Smooth muscle cell (in vitro differentiated cells): Measurements from ENCODE around the gene EHF. TPM values are rescaled to one million over a fixed set of nuclear protein-coding genes. Genes with fewer than 3 reads are reported as not detected.

Experiments used
- DNase-seq: peaks from one replicate; lab custom pipeline; 2025; ENCODE audit not compliant: unreplicated experiment; lab: John Stamatoyannopoulos, UW
- H2AFZ ChIP-seq: fragments of 200-600 bp; sonication (generic); 2 replicates; pipeline ENCODE4 v1.6.0; 2016; ENCODE audit warnings: antibody characterized with exemption, low read depth, mild to moderate bottlenecking
- H3F3A ChIP-seq: fragments of 200-600 bp; sonication (generic); 2 replicates; pipeline ENCODE4 v1.6.0; 2017; ENCODE audit warnings: antibody characterized with exemption, low read depth
- H3K27ac ChIP-seq: fragments of 200-600 bp; sonication (generic); 2 replicates; pipeline ENCODE4 v1.5.1; 2016; ENCODE audit warnings: low read depth, mild to moderate bottlenecking
- H3K27me3 ChIP-seq: fragments of 200-600 bp; sonication (generic); 2 replicates; pipeline ENCODE4 v1.6.1; 2016; ENCODE audit warnings: low read depth, mild to moderate bottlenecking
- H3K36me3 ChIP-seq: fragments of 200-600 bp; sonication (generic); 2 replicates; pipeline ENCODE4 v1.5.1; 2016; ENCODE audit warnings: low read depth
- H3K4me1 ChIP-seq: fragments of 200-600 bp; sonication (generic); 2 replicates; pipeline ENCODE4 v1.5.1; 2016; ENCODE audit warnings: low read depth
- H3K4me2 ChIP-seq: fragments of 200-600 bp; sonication (generic); 2 replicates; pipeline ENCODE4 v1.6.0; 2016; ENCODE audit warnings: mild to moderate bottlenecking
- H3K4me3 ChIP-seq: fragments of 200-600 bp; sonication (generic); 2 replicates; pipeline ENCODE4 v1.5.1; 2016; ENCODE audit warnings: mild to moderate bottlenecking
- H3K79me2 ChIP-seq: fragments of 200-600 bp; sonication (generic); 2 replicates; pipeline ENCODE4 v1.6.0; 2016; ENCODE audit warnings: low read depth, mild to moderate bottlenecking
- H3K9ac ChIP-seq: fragments of 200-600 bp; sonication (generic); 2 replicates; pipeline ENCODE4 v1.6.0; 2016; ENCODE audit warnings: low read depth
- H3K9me3 ChIP-seq: fragments of 200-600 bp; sonication (generic); replicated peaks from 2 replicates; pipeline ENCODE4 v1.5.1; 2016; ENCODE audit warnings: low read depth
- H4K20me1 ChIP-seq: fragments of 200-600 bp; sonication (generic); 2 replicates; pipeline ENCODE4 v1.6.0; 2016; ENCODE audit warnings: low read depth
- WGBS: methylation state at CpG from one replicate; pipeline ENCODE4 v1.1.7; 2016; ENCODE audit warnings: low lambda C conversion rate; 5-methylcytosine and 5-hydroxymethylcytosine counted together
- polyA plus RNA-seq: library from polyadenylated mRNA; unstranded; fragments of >200 nt; fragmentation: Nextera tagmentation; extraction: Ambion mirVana; gene quantifications from 2 replicates; pipeline ENCODE4 v1.2.1, GENCODE V29; 2016
- total RNA-seq: library from RNA; depleted of rRNA; stranded (reverse); fragments of >200 nt; gene quantifications from 2 replicates; pipeline ENCODE4 v1.2.3, GENCODE V29; 2014
- TF ChIP-seq, protein P1 (sequence below): fragments of 200-600 bp; sonication (generic); IDR thresholded peaks from 2 replicates; pipeline ENCODE4 v1.5.1; 2017; ENCODE audit warnings: borderline replicate concordance, mild to moderate bottlenecking, antibody characterized with exemption; ENCODE audit not compliant: insufficient read depth, poor library complexity, severe bottlenecking

Gene EHF
- 0.63 and 1.7 TPM in 2 replicates for total RNA-seq
- polyA plus RNA-seq = 0.63 and 1.0 TPM in 2 replicates

DNA sequence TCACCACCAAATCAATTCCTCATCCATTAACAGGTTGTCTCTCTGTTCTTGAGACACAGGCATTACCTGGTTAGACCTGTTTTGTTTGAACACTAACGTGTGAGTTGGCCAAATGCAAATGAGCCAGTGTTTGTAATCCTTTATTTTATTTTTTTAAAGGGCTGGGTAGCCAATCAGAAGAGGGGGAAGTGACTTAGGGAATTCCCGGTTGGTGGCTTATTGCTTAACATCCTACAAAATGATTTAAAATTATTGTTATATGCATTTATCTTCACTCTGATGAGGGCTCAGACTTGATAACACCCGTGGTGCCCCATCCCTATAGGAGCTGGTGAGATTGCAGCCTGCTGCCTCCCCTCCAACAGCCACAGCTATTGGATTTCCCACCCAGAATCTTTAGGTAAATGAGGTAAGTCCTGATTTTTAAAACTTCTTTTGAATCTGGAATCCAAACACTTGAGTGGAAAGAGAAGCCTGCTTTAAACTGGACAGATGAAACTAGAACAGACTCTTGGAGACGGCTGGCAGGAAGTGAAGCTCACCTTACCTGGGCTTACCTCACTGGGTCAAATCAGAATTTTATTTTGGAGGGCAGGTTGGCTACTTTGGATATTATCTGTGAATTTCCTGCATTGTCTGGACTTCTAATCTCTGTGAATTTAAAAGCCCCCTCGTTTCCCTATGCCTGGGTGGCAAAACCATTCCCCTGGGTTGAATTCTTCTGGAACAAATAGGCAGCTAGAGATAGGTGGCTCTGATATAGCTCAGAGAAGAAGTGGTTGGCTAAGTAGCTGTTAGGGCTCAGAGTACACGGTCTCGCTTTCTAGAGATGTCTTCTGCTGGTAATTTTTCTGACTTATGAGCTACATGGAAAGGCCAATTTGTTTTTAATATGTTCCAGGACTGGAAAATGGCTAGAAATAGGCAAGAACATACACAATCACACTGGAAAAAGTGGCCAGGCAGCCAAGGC lies at the start of gene EHF:
Gene EHF (plus strand): TSS at position 274 of the 973 bp plus-strand sequence. CDS start 21,538 bp downstream, outside the sequence.
- 76% methylated on average over 7 of the region's 7 CpGs for WGBS
- H2AFZ ChIP-seq = peak within 1 kb of the TSS; percentile 5
- H3F3A ChIP-seq = no peaks in the 10 kb centered on the region
- H3K4me1 ChIP-seq = no peaks in the 10 kb centered on the region
- H4K20me1 ChIP-seq = no peaks in the 10 kb centered on the region
- no peak within 1 kb of the TSS for H3K4me2 ChIP-seq
- DNase-seq = no peak
- no peaks in the 10 kb centered on the region for H3K79me2 ChIP-seq
- H3K36me3 ChIP-seq = no peaks in the 10 kb centered on the region
- peak within 1 kb of the TSS; percentile 40 for H3K27ac ChIP-seq
- TF ChIP-seq, protein P1, sequence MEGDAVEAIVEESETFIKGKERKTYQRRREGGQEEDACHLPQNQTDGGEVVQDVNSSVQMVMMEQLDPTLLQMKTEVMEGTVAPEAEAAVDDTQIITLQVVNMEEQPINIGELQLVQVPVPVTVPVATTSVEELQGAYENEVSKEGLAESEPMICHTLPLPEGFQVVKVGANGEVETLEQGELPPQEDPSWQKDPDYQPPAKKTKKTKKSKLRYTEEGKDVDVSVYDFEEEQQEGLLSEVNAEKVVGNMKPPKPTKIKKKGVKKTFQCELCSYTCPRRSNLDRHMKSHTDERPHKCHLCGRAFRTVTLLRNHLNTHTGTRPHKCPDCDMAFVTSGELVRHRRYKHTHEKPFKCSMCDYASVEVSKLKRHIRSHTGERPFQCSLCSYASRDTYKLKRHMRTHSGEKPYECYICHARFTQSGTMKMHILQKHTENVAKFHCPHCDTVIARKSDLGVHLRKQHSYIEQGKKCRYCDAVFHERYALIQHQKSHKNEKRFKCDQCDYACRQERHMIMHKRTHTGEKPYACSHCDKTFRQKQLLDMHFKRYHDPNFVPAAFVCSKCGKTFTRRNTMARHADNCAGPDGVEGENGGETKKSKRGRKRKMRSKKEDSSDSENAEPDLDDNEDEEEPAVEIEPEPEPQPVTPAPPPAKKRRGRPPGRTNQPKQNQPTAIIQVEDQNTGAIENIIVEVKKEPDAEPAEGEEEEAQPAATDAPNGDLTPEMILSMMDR = no peak
- H3K9me3 ChIP-seq = no peaks in the 10 kb centered on the region
- no peak within 1 kb of the TSS for H3K4me3 ChIP-seq
- no peaks in the 10 kb centered on the region for H3K27me3 ChIP-seq
- H3K9ac ChIP-seq = peak within 1 kb of the TSS; percentile 23

DNA sequence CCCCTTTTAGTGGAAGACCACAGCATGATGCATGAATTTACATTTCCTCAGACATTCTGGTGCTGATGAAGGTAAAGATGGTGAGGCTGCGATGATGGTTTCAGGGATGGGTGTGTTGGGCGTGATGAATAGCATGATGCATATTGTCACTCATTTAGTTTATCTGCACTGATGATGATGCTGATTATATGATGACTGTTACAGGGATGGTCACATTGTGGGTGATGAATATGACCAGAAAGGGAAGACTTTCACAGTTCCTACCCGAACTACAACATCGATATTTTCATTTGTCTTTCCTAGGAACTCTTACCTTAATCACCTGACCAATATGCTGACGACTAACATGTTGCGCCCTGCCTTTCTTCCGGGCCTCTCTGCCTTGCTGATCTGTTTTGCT lies 47.4 kb upstream of the EHF start:
- no peaks in the 10 kb centered on the region for H4K20me1 ChIP-seq
- H3K27me3 ChIP-seq = peaks cover 17% of the 10 kb centered on the region
- no peaks in the 10 kb centered on the region for H3K36me3 ChIP-seq
- H2AFZ ChIP-seq = no peak overlapping the region
- DNase-seq = no peak
- no peaks in the 10 kb centered on the region for H3K4me1 ChIP-seq
- H3K79me2 ChIP-seq = no peaks in the 10 kb centered on the region
- no peaks in the 10 kb centered on the region for H3F3A ChIP-seq
- H3K27ac ChIP-seq = no peak overlapping the region
- H3K9ac ChIP-seq = no peak overlapping the region
- 94% methylated on average over 7 of the region's 7 CpGs for WGBS
- H3K4me3 ChIP-seq = no peak overlapping the region
- no peak overlapping the region for H3K4me2 ChIP-seq
- H3K9me3 ChIP-seq = no peaks in the 10 kb centered on the region
- TF ChIP-seq, protein P1 = no peak

DNA sequence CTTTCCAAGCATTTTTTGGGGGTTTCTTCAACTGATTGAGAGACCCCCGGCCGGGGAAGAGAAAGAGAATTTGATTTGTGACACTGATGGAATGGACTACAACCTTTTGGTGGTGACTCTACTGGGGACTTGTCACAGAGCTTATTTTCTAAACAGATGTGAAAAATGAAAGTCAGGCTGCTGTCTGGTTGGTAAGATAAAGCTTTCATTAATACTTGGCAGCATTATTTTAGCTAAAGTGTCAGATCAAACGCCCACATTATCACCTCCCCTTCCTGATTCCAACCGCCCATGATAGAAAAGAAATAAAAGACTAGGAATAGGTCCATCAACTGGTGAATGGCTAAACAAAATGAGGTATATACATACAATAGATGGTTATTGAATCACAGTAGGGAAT lies 45.6 kb upstream of the EHF start:
- TF ChIP-seq, protein P1 = no peak
- no peak for DNase-seq
- 91% methylated on average over 4 of the region's 4 CpGs for WGBS
- Histone ChIP-seq H3K36me3 (no peaks in the 10 kb centered on the region), H3K27ac (no peak overlapping the region), H3K9ac (no peak overlapping the region), H3K27me3 (peaks cover 33% of the 10 kb centered on the region), H3K4me1 (no peaks in the 10 kb centered on the region), H2AFZ (no peak overlapping the region), H3K79me2 (no peaks in the 10 kb centered on the region), H3F3A (no peaks in the 10 kb centered on the region), H4K20me1 (no peaks in the 10 kb centered on the region), H3K9me3 (no peaks in the 10 kb centered on the region), H3K4me2 (no peak overlapping the region), H3K4me3 (no peak overlapping the region)
